ENCODE measurements around the gene CAMKMT. TPM values are rescaled to one million over a fixed set of nuclear protein-coding genes. Genes with fewer than 3 reads are reported as not detected.
"Not testable (repeated sequence)": the region's sequence is repeated elsewhere in the genome, so short reads cannot be mapped to it uniquely, and the experiment has no call there.

The CAMKMT gene
- polyA plus RNA-seq, 4 donors: 13.2 to 15.0 (median 14.1) TPM

- DNase-seq (ENCODE audit: low read depth in 4 of 4, low spot score in 3 of 4): no peak
Observed at GRCh38 chr2:44495035-44495434, 133.3 kb downstream of the CAMKMT start.

- no peak for DNase-seq (ENCODE audit: low read depth in 4 of 4, low spot score in 3 of 4)
Observed at GRCh38 chr2:44495544-44495943, 133.8 kb downstream of the CAMKMT start.

GRCh38 chr2:44496130-44496529 lies 134.4 kb downstream of the CAMKMT start:
- DNase-seq (ENCODE audit: low read depth in 4 of 4, low spot score in 3 of 4): no peak

- DNase-seq (ENCODE audit: low read depth in 4 of 4, low spot score in 3 of 4): no peak
Observed at GRCh38 chr2:44498551-44498950, 136.8 kb downstream of the CAMKMT start.

GRCh38 chr2:44505664-44506063 lies 143.9 kb downstream of the CAMKMT start:
- not testable (repeated sequence) for DNase-seq (ENCODE audit: low read depth in 4 of 4, low spot score in 3 of 4)

- no peak for DNase-seq (ENCODE audit: low read depth in 4 of 4, low spot score in 3 of 4)
Observed at GRCh38 chr2:44510246-44510645, 148.5 kb downstream of the CAMKMT start.

- DNase-seq (ENCODE audit: low read depth in 4 of 4, low spot score in 3 of 4): no peak
Observed at GRCh38 chr2:44515416-44515815, 153.7 kb downstream of the CAMKMT start.

- no peak for DNase-seq (ENCODE audit: low read depth in 4 of 4, low spot score in 3 of 4)
Observed at GRCh38 chr2:44519026-44519425, 157.3 kb downstream of the CAMKMT start.

- no peak for DNase-seq (ENCODE audit: low read depth in 4 of 4, low spot score in 3 of 4)
Observed at GRCh38 chr2:44522846-44523245, 161.1 kb downstream of the CAMKMT start.

- no peak for DNase-seq (ENCODE audit: low read depth in 4 of 4, low spot score in 3 of 4)
Observed at GRCh38 chr2:44524347-44524926, 162.7 kb downstream of the CAMKMT start.

- DNase-seq (ENCODE audit: low read depth in 4 of 4, low spot score in 3 of 4): no peak
Observed at GRCh38 chr2:44526352-44526751, 164.6 kb downstream of the CAMKMT start.

- DNase-seq (ENCODE audit: low read depth in 4 of 4, low spot score in 3 of 4): no peak
Observed at GRCh38 chr2:44528595-44528994, 166.8 kb downstream of the CAMKMT start.

- DNase-seq (ENCODE audit: low read depth in 4 of 4, low spot score in 3 of 4): no peak
Observed at GRCh38 chr2:44529448-44529847, 167.7 kb downstream of the CAMKMT start.

- no peak for DNase-seq (ENCODE audit: low read depth in 4 of 4, low spot score in 3 of 4)
Observed at GRCh38 chr2:44531289-44531688, 169.5 kb downstream of the CAMKMT start.

- no peak for DNase-seq (ENCODE audit: low read depth in 4 of 4, low spot score in 3 of 4)
Observed at GRCh38 chr2:44532031-44532430, 170.3 kb downstream of the CAMKMT start.

GRCh38 chr2:44533508-44533907 lies 171.8 kb downstream of the CAMKMT start:
- no peak for DNase-seq (ENCODE audit: low read depth in 4 of 4, low spot score in 3 of 4)

GRCh38 chr2:44535376-44535775 lies 173.6 kb downstream of the CAMKMT start:
- DNase-seq (ENCODE audit: low read depth in 4 of 4, low spot score in 3 of 4): no peak

- DNase-seq (ENCODE audit: low read depth in 4 of 4, low spot score in 3 of 4): no peak
Observed at GRCh38 chr2:44537264-44537663, 175.5 kb downstream of the CAMKMT start.

- no peak for DNase-seq (ENCODE audit: low read depth in 4 of 4, low spot score in 3 of 4)
Observed at GRCh38 chr2:44542520-44542919, 180.8 kb downstream of the CAMKMT start.

GRCh38 chr2:44543773-44544725 lies 182.3 kb downstream of the CAMKMT start:
- DNase-seq (ENCODE audit: low read depth in 4 of 4, low spot score in 3 of 4): no peak

GRCh38 chr2:44545005-44545404 lies 183.3 kb downstream of the CAMKMT start:
- DNase-seq (ENCODE audit: low read depth in 4 of 4, low spot score in 3 of 4): no peak
